Measurements from ENCODE around the gene AIFM2.
"Not testable (repeated sequence)": the region's sequence is repeated elsewhere in the genome, so short reads cannot be mapped to it uniquely, and the experiment has no call there.

AIFM2 gene

GRCh38 chr10:70145666-70146488 lies 13.3 kb upstream of the AIFM2 start:
- DNase-seq: peak; percentile 68

GRCh38 chr10:70145166-70145665 lies 12.6 kb upstream of the AIFM2 start:
- no peak for DNase-seq

DNA sequence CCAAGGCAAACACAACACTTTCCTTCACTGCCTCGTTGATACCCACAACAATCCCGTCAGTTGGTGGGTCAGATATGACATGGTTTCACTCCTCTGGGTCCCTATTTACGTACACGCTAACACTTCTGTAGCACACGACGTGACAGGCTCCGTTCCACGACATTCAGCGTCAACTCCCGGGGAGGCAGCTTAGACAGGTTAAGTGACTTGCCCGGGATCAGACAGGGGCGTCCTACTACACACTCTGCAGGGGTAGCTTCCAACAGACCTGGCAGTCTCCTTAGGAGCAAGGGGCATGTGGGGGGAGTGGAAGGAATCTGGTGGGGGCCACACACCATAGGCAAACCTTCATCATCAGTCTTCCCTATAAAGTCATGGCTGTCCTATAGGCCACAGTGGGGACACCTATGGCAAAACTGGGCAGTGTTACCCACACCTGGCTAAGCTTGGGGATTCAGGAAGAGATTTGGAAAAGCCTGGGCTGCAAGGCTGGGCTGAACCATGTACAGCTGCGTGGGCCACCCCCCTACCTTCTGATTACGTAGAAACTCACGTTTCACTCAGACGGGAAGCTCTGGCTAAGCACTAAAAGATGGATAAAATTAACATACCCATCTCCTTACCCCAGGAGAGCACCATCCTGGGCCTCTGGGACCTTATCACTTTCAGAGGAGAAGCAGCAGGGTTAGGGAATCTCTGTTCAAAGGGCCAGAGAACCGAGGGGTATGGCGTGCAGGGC lies 11.9 kb upstream of the AIFM2 start:
- no peak for DNase-seq

GRCh38 chr10:70142555-70142954 lies 9.9 kb upstream of the AIFM2 start:
- DNase-seq: no peak

GRCh38 chr10:70140297-70140696 lies 7.7 kb upstream of the AIFM2 start:
- DNase-seq: no peak

- no peak for DNase-seq
Measured at GRCh38 chr10:70139997-70140250, 7.3 kb upstream of the AIFM2 start.

- no peak for DNase-seq
Measured at GRCh38 chr10:70139151-70139996, 6.7 kb upstream of the AIFM2 start.

DNA sequence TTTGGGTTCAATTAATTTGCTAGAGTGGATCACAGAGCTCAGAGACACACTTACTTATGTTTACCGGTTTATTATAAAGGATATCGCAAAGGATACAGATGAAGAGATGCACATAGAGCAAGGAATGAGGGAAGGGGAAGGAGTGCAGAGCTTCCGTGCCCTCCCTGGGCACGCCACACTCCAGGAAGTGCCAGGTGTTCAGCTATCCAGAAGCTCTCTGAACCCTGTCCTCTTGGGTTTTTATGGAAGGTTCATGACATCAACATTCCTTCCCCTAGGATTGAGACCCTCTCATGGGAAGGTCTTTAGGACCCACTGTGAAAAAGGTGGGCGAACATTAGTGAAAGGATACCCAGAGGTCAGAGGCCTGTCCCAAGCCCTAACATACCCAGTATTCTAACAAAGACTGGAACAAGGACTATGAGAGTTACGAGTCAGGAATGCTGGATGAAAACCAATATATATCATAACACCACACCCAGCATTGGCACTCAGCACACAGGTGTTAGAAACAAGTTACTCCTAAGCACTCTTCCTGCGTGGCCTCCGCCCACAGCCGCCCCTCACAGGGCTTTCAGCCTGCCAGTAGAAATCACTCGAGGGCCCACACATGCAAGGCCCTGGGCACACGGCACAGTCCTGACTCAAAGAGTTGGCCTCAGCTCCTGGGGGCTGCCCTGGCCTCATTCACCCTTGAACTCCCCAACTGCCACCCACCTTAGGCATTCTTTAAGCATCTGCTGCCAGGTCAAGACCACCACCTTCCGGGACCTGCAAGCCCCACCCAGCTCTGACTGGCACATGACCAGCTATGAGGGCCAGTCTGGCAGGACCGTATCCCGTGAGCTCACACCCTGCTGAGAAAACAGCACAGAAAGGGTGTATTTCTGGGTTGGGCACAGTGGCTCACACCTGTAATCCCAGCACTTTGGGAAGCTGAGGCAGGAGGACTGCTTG lies 5.6 kb upstream of the AIFM2 start:
- no peak for DNase-seq

DNA sequence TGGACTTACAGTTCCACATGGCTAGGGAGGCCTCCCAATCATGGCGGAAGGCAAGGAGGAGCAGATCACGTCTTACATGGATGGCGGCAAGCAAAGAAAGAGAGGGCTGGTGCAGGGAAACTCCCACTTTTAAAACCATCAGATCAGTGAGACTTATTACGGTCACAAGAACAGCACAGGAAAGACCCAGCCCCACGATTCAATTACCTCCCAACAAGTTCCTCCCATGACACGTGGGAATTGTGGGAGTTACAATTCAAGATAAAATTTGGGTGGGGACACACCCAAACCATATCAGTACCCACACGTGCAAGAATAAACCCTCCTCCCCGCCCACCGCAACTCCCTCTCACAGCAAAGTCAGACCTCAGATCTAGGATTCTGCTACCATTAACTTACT lies 4.5 kb upstream of the AIFM2 start:
- no peak for DNase-seq

GRCh38 chr10:70135684-70136083 lies 3.1 kb upstream of the AIFM2 start:
- DNase-seq: no peak

- no peak for DNase-seq
Measured at GRCh38 chr10:70135046-70135445, 2.4 kb upstream of the AIFM2 start.

DNA sequence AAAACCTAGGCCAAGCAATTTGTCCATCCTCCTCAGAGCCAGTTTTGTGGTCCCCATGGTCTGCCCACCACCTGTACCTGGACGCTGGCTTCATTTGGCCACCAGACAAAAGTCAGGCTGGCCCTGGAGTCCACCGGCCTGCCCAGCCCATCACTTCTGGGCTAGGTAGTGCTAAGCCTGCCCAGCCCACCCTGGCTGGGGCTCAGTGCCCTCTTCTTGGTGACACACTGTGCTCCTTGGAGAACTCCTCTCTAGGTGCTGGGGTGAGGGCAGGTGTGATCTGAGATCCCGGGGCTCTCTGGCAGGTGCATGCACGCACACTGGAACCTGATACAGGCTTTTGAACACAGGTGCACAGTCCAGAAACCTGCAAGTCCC lies 1.1 kb downstream of the AIFM2 start:
- DNase-seq: no peak

DNA sequence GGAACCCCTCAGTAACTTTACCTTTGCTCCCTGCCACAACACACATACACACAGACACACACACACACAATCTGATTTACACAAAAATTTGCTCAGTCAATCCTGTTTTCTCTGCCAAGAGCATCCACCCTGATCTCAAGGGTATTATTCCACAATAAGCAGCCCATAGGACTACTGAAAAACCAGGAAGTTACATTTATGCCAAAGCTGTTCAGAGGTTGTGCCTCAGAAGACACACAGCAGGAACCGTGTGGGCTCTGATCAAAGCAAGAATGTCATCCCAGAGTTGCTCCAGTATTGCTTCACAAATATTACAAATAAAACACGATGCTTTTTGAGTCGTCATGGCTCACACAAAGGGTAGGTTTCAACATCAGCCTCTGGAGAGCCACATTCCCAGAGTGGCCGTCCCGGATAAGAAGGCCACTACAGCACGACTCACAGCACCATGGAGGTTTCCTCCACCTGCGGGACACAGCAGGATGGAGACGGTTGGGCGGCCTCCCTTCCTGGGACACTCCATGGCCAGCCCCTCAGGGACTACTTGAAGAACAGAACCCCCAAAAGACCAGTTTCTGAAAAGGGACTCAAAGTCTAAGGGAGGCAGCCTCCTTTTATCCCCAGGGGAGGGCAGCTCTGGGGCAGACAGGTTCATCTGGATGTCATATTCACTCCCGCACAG lies 1.6 kb downstream of the AIFM2 start:
- no peak for DNase-seq

GRCh38 chr10:70126700-70127395 lies 5.8 kb downstream of the AIFM2 start:
- DNase-seq: no peak

DNA sequence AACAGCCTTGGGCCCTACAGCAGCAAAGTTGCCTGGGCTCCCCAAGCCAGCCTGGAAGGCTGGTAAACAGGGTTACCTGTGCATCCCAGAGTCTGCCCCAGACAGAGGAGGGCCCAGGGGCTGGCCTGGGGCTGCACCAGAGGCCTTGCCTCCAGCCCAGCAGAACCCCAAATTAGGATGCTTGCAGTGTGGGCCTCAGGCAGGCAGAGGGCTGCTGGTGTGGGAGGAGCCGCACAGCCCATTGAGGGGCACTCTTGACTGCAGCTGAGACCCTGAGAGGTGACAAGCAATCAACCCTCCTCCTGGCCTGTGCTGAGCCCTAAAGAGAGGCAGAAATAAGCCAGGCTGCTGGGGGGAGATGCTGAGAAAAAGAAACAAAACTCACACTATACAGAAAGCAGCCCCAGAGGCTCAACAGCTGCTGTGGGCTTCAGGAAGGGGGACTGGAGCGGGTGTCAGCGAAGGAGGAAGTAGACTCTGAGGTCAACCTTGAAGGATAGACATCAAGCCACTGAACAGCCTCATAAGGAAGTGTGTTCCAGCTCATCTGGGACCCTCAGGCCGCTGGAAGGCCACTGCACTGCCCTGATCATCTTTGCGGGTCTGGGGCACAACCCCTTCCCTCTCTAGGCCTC lies 6.6 kb downstream of the AIFM2 start:
- DNase-seq: no peak

- no peak for DNase-seq
Measured at GRCh38 chr10:70124918-70125317, 7.7 kb downstream of the AIFM2 start.

DNA sequence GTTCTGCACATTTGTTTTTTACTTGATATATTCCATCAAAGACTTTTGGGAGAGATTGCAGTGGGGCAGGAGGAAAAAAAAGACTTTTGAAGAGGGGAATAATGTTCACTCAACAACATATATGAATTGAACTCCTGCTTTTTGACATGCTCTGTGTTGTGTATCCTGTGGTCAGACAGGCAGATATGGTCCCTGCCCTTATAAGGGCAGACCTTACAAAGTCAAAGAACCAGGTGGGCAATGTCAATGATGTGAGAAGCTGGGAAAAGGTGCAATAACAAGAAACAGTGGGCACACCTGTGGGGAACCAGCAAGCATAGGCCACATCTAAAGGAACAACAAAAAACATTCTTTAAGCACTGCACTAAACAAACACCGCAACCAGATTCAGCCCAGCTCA lies 8.2 kb downstream of the AIFM2 start:
- no peak for DNase-seq

DNA sequence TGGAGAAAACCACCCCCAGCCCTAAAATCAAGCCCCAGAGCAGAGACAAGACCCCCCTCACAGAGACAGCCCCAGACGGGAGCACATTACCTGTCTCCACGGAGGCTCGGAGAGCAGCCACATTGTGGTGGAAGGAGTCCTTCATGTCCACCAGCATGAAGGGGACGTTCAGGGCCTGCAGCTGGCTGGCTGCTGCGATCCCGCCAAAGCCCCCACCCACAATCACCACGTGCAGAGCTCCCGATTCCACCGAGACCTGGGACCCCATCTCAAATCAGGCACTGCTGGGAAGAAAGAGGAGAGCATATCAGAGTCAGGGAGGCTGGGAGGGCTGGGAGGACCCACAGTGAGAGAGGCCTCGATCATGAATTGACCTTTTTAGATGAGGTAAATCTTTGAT lies 8.8 kb downstream of the AIFM2 start:
- DNase-seq: no peak

GRCh38 chr10:70123166-70123565 lies 9.5 kb downstream of the AIFM2 start:
- DNase-seq: not testable (repeated sequence)

GRCh38 chr10:70122742-70123141 lies 9.9 kb downstream of the AIFM2 start:
- no peak for DNase-seq

Measured in RPMI8226 (cell line).